H1 (cell line): Measurements from ENCODE around the gene SPPL3. TPM values are rescaled to one million over a fixed set of nuclear protein-coding genes. Genes with fewer than 3 reads are reported as not detected.
A peak's percentile ranks its signal among the peaks of the same experiment; 100 is the strongest.

ENCODE experiments used
- CTCF ChIA-PET: fragments of 300-600 bp; sonication (Branson Sonifier 250); formaldehyde crosslinking; loops from one replicate; lab custom pipeline; 2021; ENCODE audit not compliant: partially characterized antibody; lab: Charles Lee
- POLR2A ChIA-PET: fragments of 300-600 bp; sonication (Branson Sonifier 250); formaldehyde crosslinking; loops from one replicate; lab custom pipeline; 2021; ENCODE audit warnings: inconsistent platforms; ENCODE audit not compliant: partially characterized antibody; lab: Charles Lee
- DNase-seq, 2 experiments: peaks; one replicate each; pipeline versions ENCODE4 v3.0.0 to v3.0.0-alpha.2; 2010 to 2022; ENCODE audit warnings: low spot score in 2 of 2, low read depth in 1 of 2, mixed read lengths in 1 of 2
- FAIRE-seq: peaks from 2 replicates; lab custom pipeline; 2011; peaks lifted over from hg19 to GRCh38; lab: Jason Lieb, UNC
- H2AFZ ChIP-seq: 2 replicates; pipeline ENCODE4 v1.8.1; 2012; ENCODE audit warnings: low read length, inconsistent platforms
- H2AK5ac ChIP-seq: 2 replicates; pipeline ENCODE4 v1.6.1; 2013; ENCODE audit warnings: low read depth, low read length
- H2BK120ac ChIP-seq: replicated peaks from 2 replicates; pipeline ENCODE3; 2013; ENCODE audit warnings: low read depth, low read length, inconsistent platforms
- H2BK12ac ChIP-seq: 2 replicates; pipeline ENCODE4 v1.6.1; 2013; ENCODE audit warnings: low read depth, low read length
- H2BK15ac ChIP-seq: 2 replicates; pipeline ENCODE4 v1.6.1; 2013; ENCODE audit warnings: low read length
- H2BK20ac ChIP-seq: 2 replicates; pipeline ENCODE4 v1.6.1; 2013; ENCODE audit warnings: low read length
- H2BK5ac ChIP-seq: 2 replicates; pipeline ENCODE4 v1.6.1; 2013; ENCODE audit warnings: low read depth, low read length
- H3K14ac ChIP-seq: 2 replicates; pipeline ENCODE4 v1.6.1; 2013; ENCODE audit warnings: inconsistent platforms; ENCODE audit not compliant: insufficient read length
- H3K18ac ChIP-seq: 2 replicates; pipeline ENCODE4 v1.6.1; 2013; ENCODE audit warnings: low read length; ENCODE audit errors: extremely low read depth
- H3K23ac ChIP-seq: 2 replicates; pipeline ENCODE4 v1.6.1; 2013; ENCODE audit warnings: inconsistent platforms; ENCODE audit not compliant: insufficient read length
- H3K23me2 ChIP-seq: 2 replicates; pipeline ENCODE4 v1.6.1; 2013; ENCODE audit warnings: low read depth, low read length
- H3K27ac ChIP-seq: 2 replicates; pipeline ENCODE4 v1.6.1; 2011; ENCODE audit warnings: low read depth, low read length, inconsistent platforms
- H3K27me3 ChIP-seq, 4 experiments: replicated peaks in 1 of 4; 1 replicate in 1 of 4; 2 replicates in 3 of 4; pipeline versions ENCODE4 v1.6.1 to v1.8.1; 2011 to 2013; ENCODE audit warnings: low read length in 3 of 4, mild to moderate bottlenecking in 3 of 4, inconsistent platforms in 2 of 4, mixed read lengths in 2 of 4, moderate library complexity in 1 of 4; ENCODE audit not compliant: control insufficient read depth in 3 of 4, insufficient read depth in 3 of 4; ENCODE audit errors: extremely low read depth in 1 of 4
- H3K36me3 ChIP-seq, 4 experiments: 2 replicates each; pipeline versions ENCODE4 v1.6.1 to v1.8.1; 2011 to 2013; ENCODE audit warnings: mild to moderate bottlenecking in 4 of 4, low read length in 3 of 4, moderate library complexity in 2 of 4, control low read depth in 1 of 4, inconsistent platforms in 1 of 4; ENCODE audit not compliant: insufficient read depth in 4 of 4, control insufficient read depth in 2 of 4
- H3K4ac ChIP-seq: replicated peaks from 2 replicates; pipeline ENCODE3; 2013; ENCODE audit warnings: low read length, low read depth, mixed read lengths, inconsistent platforms; ENCODE audit not compliant: insufficient read length
- H3K4me1 ChIP-seq, 4 experiments: replicated peaks in 1 of 4; 1 replicate in 1 of 4; 2 replicates in 3 of 4; pipeline versions ENCODE4 v1.6.1 to v1.8.1; 2011 to 2013; ENCODE audit warnings: low read length in 3 of 4, inconsistent platforms in 2 of 4, mixed read lengths in 1 of 4; ENCODE audit not compliant: insufficient read depth in 4 of 4, control insufficient read depth in 3 of 4
- H3K4me2 ChIP-seq, 2 experiments: 2 replicates each; pipeline versions ENCODE4 v1.6.1 to v1.8.1; 2011 to 2013; ENCODE audit warnings: low read depth in 2 of 2, low read length in 2 of 2, control low read depth in 1 of 2, inconsistent platforms in 1 of 2, mild to moderate bottlenecking in 1 of 2; ENCODE audit not compliant: insufficient read depth in 1 of 2
- H3K4me3 ChIP-seq, 4 experiments: fragments of 200-600, 300-600 bp in 1 of 4; sonication (generic), shearing (Covaris generic), sonication (Bioruptor Twin) in 1 of 4; 2 replicates each; pipeline versions ENCODE4 v1.5.1 to v1.8.1; 2011 to 2016; ENCODE audit warnings: low read length in 4 of 4, low read depth in 3 of 4, control low read depth in 2 of 4, inconsistent platforms in 2 of 4, mild to moderate bottlenecking in 2 of 4, mixed read lengths in 1 of 4, moderate library complexity in 1 of 4; ENCODE audit not compliant: insufficient read depth in 2 of 4; ENCODE audit errors: extremely low read depth in 1 of 4
- H3K56ac ChIP-seq: replicated peaks from 2 replicates; pipeline ENCODE3; 2013; ENCODE audit warnings: low read depth, mild to moderate bottlenecking, mixed read lengths, low read length, inconsistent platforms; ENCODE audit not compliant: insufficient read length
- H3K79me1 ChIP-seq: 2 replicates; pipeline ENCODE4 v1.6.1; 2013; ENCODE audit warnings: low read depth, low read length, control low read depth
- H3K79me2 ChIP-seq, 2 experiments: 2 replicates each; pipeline versions ENCODE4 v1.6.1 to v1.8.1; 2012 to 2013; ENCODE audit warnings: low read length in 2 of 2, mild to moderate bottlenecking in 2 of 2, inconsistent platforms in 1 of 2; ENCODE audit not compliant: insufficient read depth in 2 of 2, control insufficient read depth in 1 of 2
- H3K9ac ChIP-seq, 4 experiments: replicated peaks in 1 of 4; 1 replicate in 1 of 4; 2 replicates in 3 of 4; pipeline versions ENCODE4 v1.6.1 to v1.8.1; 2011 to 2013; ENCODE audit warnings: low read depth in 3 of 4, low read length in 3 of 4, control low read depth in 2 of 4, mild to moderate bottlenecking in 2 of 4, moderate library complexity in 2 of 4, inconsistent platforms in 1 of 4; ENCODE audit errors: extremely low read depth in 1 of 4
- H3K9me3 ChIP-seq, 2 experiments: 2 replicates each; pipeline versions ENCODE4 v1.6.1 to v1.8.1; 2012 to 2013; ENCODE audit warnings: mild to moderate bottlenecking in 2 of 2, moderate library complexity in 2 of 2, control low read depth in 1 of 2, inconsistent platforms in 1 of 2, low read depth in 1 of 2, low read length in 1 of 2, mixed read lengths in 1 of 2; ENCODE audit not compliant: insufficient read depth in 2 of 2
- H4K20me1 ChIP-seq, 2 experiments: replicated peaks in 1 of 2; 2 replicates each; pipeline versions ENCODE3 to v1.8.1; 2011 to 2013; ENCODE audit warnings: inconsistent platforms in 2 of 2, low read length in 2 of 2, mild to moderate bottlenecking in 1 of 2; ENCODE audit not compliant: insufficient read depth in 2 of 2, control insufficient read depth in 1 of 2
- H4K5ac ChIP-seq: 2 replicates; pipeline ENCODE4 v1.6.1; 2013; ENCODE audit warnings: low read length, low read depth, mixed read lengths, inconsistent platforms; ENCODE audit not compliant: insufficient read length
- H4K8ac ChIP-seq: 2 replicates; pipeline ENCODE4 v1.8.0; 2013; ENCODE audit warnings: mild to moderate bottlenecking, moderate library complexity, low read length, inconsistent platforms; ENCODE audit not compliant: insufficient read depth; ENCODE audit errors: extremely low read depth
- H4K91ac ChIP-seq: replicated peaks from 2 replicates; pipeline ENCODE3; 2013; ENCODE audit warnings: low read length, mixed read lengths, inconsistent platforms; ENCODE audit not compliant: insufficient read length
- CBX5 ChIP-seq: fragments of 300-800, 300-1000 bp; sonication (generic); IDR thresholded peaks from 2 replicates; pipeline ENCODE4 v1.7.1; 2016; ENCODE audit warnings: antibody characterized with exemption, low read length, low read depth
- CTCF ChIP-seq, 3 experiments: IDR thresholded peaks; 1 replicate in 2 of 3; 2 replicates in 1 of 3; pipeline versions ENCODE4 v1.5.1 to v1.6.1; 2011; ENCODE audit warnings: low read length in 3 of 3, mild to moderate bottlenecking in 3 of 3, inconsistent platforms in 2 of 3, low read depth in 1 of 3, moderate library complexity in 1 of 3; ENCODE audit not compliant: insufficient read depth in 1 of 3; ENCODE audit errors: control extremely low read depth in 1 of 3
- EP300 ChIP-seq, 2 experiments: IDR thresholded peaks; 1 replicate in 1 of 2; 2 replicates in 1 of 2; pipeline ENCODE4 v1.6.1; 2011 to 2012; ENCODE audit warnings: low read depth in 2 of 2, low read length in 2 of 2, mild to moderate bottlenecking in 2 of 2, borderline replicate concordance in 1 of 2, inconsistent platforms in 1 of 2, moderate library complexity in 1 of 2
- POU5F1 ChIP-seq: IDR thresholded peaks from 2 replicates; pipeline ENCODE4 v1.6.1; 2011; ENCODE audit warnings: low read depth, mild to moderate bottlenecking, low read length, moderate library complexity
- RAD21 ChIP-seq, 2 experiments: IDR thresholded peaks in 1 of 2; conservative IDR thresholded peaks in 1 of 2; 2 replicates each; pipeline ENCODE4 v1.6.1; 2011; ENCODE audit warnings: low read depth in 2 of 2, low read length in 2 of 2, improper control_type of control experiment in 1 of 2, inconsistent platforms in 1 of 2, mild to moderate bottlenecking in 1 of 2, moderate library complexity in 1 of 2
- WGBS, 2 experiments: shearing (Covaris generic) in 1 of 2; methylation state at CpG; one replicate each; pipeline versions ENCODE4 v1.1.6 to v1.1.7; 2013 to 2015; ENCODE audit warnings: low lambda C conversion rate in 2 of 2, mixed read lengths in 2 of 2, inconsistent platforms in 1 of 2, low coverage in 1 of 2, missing lambda C conversion rate in 1 of 2; ENCODE audit not compliant: insufficient replicate concordance in 2 of 2, insufficient coverage in 1 of 2, insufficient read length in 1 of 2; ENCODE audit errors: extremely low coverage in 1 of 2, missing lambda C conversion rate in 1 of 2; 5-methylcytosine and 5-hydroxymethylcytosine counted together
- polyA plus RNA-seq, 7 experiments: library from polyadenylated mRNA; depleted of rRNA in 3 of 7; stranded (reverse) in 5 of 7; unstranded in 2 of 7; fragments of >200 nt in 5 of 7; fragments of 200-250 nt in 2 of 7; gene quantifications; 1 replicate in 5 of 7; 2 replicates in 1 of 7; 4 replicates in 1 of 7; pipeline versions ENCODE4 v1.2.1 to v1.2.3, GENCODE V29; 2011 to 2013; ENCODE audit warnings: missing spikeins in 2 of 7, mixed read lengths in 2 of 7
- total RNA-seq: library from RNA; stranded (reverse); fragmentation: NEBNext Ultra II Directional; extraction: Animal tissue kit (Norgen Biotek cat#: 25700); gene quantifications from 2 replicates; pipeline ENCODE4 v1.2.1, GENCODE V29; 2021

Gene SPPL3
- total and polyA plus RNA-seq, 2 of the 8 experiments (the other 6 are each of a cell fraction or from before 2014, with no cell fraction given), result 27.3 to 48.4 TPM

- Histone ChIP-seq H3K14ac (no peak overlapping the region), H3K36me3 (peaks cover 0 to 3% (median 0%) of the 10 kb centered on the region in 4 experiments; a peak in 1 of 8 replicates), H3K4me3 (no peak overlapping the region), H3K18ac (no peak overlapping the region), H3K23me2 (no peaks in the 10 kb centered on the region), H3K4me1 (no peaks in the 10 kb centered on the region), H3K4ac (no peak overlapping the region), H4K91ac (no peak overlapping the region), H3K27ac (no peak overlapping the region), H2BK20ac (no peak overlapping the region), H3K79me1 (peaks cover 5% of the 10 kb centered on the region), H4K20me1 (peaks cover 0 to 3% of the 10 kb centered on the region in 2 experiments), H3K9me3 (no peaks in the 10 kb centered on the region), H4K8ac (no peak overlapping the region), H2BK5ac (no peak overlapping the region), H3K9ac (no peak overlapping the region), H3K27me3 (no peaks in the 10 kb centered on the region), H2AK5ac (no peak overlapping the region), H3K23ac (no peak overlapping the region), H3K4me2 (no peak overlapping the region), H3K79me2 (peaks cover 0 to 70% of the 10 kb centered on the region in 2 experiments; a peak in 3 of 4 replicates), H2BK120ac (no peak overlapping the region), H2AFZ (no peak overlapping the region), H3K56ac (no peak overlapping the region), H2BK15ac (no peak overlapping the region), H4K5ac (no peak overlapping the region), H2BK12ac (no peak overlapping the region)
- no peak for TF ChIP-seq CBX5
- peak in 2 of 3 experiments; percentile 20 to 44; a peak in 2 of 4 replicates for TF ChIP-seq CTCF (IDR thresholded peaks at IDR 0.05; ENCODE audit: control extremely low read depth in 1 of 3, insufficient read depth in 1 of 3, low read depth in 1 of 3, low read length in 3 of 3)
- TF ChIP-seq RAD21 (IDR thresholded peaks at IDR 0.05 in 1 of 2, conservative IDR thresholded peaks at IDR 0.05 in 1 of 2; ENCODE audit: low read depth in 2 of 2, low read length in 2 of 2), result peak; percentile 9 to 41; a peak in 2 of 4 replicates
- TF ChIP-seq POU5F1, result no peak
- no peak for TF ChIP-seq EP300 (IDR thresholded peaks at IDR 0.05; ENCODE audit: borderline replicate concordance in 1 of 2, low read depth in 2 of 2, low read length in 2 of 2)
- ChIA-PET POLR2A (interaction anchor here (0.8 to 1.2 kb wide), 3 partner anchors 8 to 34 kb away, joined by 3 to 4 read pairs (median 3); no protein-coding TSS in a partner anchor), CTCF (interaction anchor here (0.6 to 2.0 kb wide), 25 partner anchors 10 to 150 kb away, joined by 3 to 14 read pairs (median 4); partner anchors contain the start of gene SPPL3)
- DNase-seq, result no peak
- peak; percentile 73 for FAIRE-seq
- 61% methylated on average over 2 of the region's 2 CpGs; no CpG with 5 or more reads in 1 of the 2 experiments for WGBS, 2 experiments
These were observed 47.2 kb downstream of the SPPL3 start for GRCh38 chr12:120856980-120857379.
